Endothelial cell of umbilical vein (primary cell): ENCODE data around the gene TRPC4AP. TPM values are rescaled to one million over a fixed set of nuclear protein-coding genes. Genes with fewer than 3 reads are reported as not detected.

Experiments
- BruUV-seq: library from RNA; stranded (reverse); fragments of 400-500 nt; replicated peaks from 2 replicates; lab custom pipeline; 2021; lab: Mats Ljungman, UMichigan
- CTCF ChIA-PET: fragments of 300-600, 350-600 bp; sonication (Branson Sonifier 250); formaldehyde crosslinking; loops from one replicate; lab custom pipeline; 2021; ENCODE audit warnings: antibody characterized with exemption, inconsistent platforms; lab: Charles Lee
- POLR2A ChIA-PET: fragments of 300-600, 350-600 bp; sonication (Branson Sonifier 250); formaldehyde crosslinking; loops from one replicate; lab custom pipeline; 2021; ENCODE audit warnings: antibody characterized with exemption, inconsistent platforms; lab: Charles Lee
- DNase-seq: peaks from one replicate; pipeline ENCODE4 v3.0.0-alpha.2; 2011; ENCODE audit warnings: low read depth, low spot score
- FAIRE-seq: peaks from 2 replicates; lab custom pipeline; 2011; peaks lifted over from hg19 to GRCh38; lab: Jason Lieb, UNC
- H2AFZ ChIP-seq: 2 replicates; pipeline ENCODE4 v1.6.0; 2012; ENCODE audit warnings: low read depth, low read length, control low read depth, inconsistent platforms
- H3K27ac ChIP-seq: 2 replicates; pipeline ENCODE4 v1.5.1; 2011; ENCODE audit warnings: low read depth, mild to moderate bottlenecking, control low read depth, low read length, moderate library complexity; ENCODE audit not compliant: insufficient read depth
- H3K27me3 ChIP-seq, 2 experiments: 2 replicates each; pipeline versions ENCODE4 v1.6.0 to v1.6.1; 2011; ENCODE audit warnings: low read length in 2 of 2, mixed read lengths in 1 of 2; ENCODE audit not compliant: control insufficient read depth in 2 of 2, insufficient read depth in 2 of 2
- H3K36me3 ChIP-seq, 2 experiments: 2 replicates in 1 of 2; 3 replicates in 1 of 2; pipeline ENCODE4 v1.5.1; 2011; ENCODE audit warnings: low read length in 2 of 2, mild to moderate bottlenecking in 1 of 2, moderate library complexity in 1 of 2; ENCODE audit not compliant: control insufficient read depth in 2 of 2, insufficient read depth in 2 of 2; ENCODE audit errors: extremely low read depth in 1 of 2
- H3K4me1 ChIP-seq: 3 replicates; pipeline ENCODE4 v1.5.1; 2011; ENCODE audit warnings: mild to moderate bottlenecking, low read length; ENCODE audit not compliant: control insufficient read depth, insufficient read depth; ENCODE audit errors: extremely low read depth
- H3K4me2 ChIP-seq: 2 replicates; pipeline ENCODE4 v1.6.1; 2011; ENCODE audit warnings: low read length, control low read depth, mixed read lengths; ENCODE audit not compliant: insufficient read depth
- H3K4me3 ChIP-seq, 3 experiments: fragments of 200-600 bp in 1 of 3; sonication (generic), shearing (Covaris generic) in 1 of 3; replicated peaks in 1 of 3; 2 replicates each; pipeline ENCODE4 v1.5.1; 2011 to 2016; ENCODE audit warnings: control low read depth in 3 of 3, low read length in 3 of 3, mild to moderate bottlenecking in 2 of 3, inconsistent platforms in 1 of 3, low read depth in 1 of 3, moderate library complexity in 1 of 3; ENCODE audit not compliant: insufficient read depth in 1 of 3
- H3K79me2 ChIP-seq: 2 replicates; pipeline ENCODE4 v1.6.0; 2012; ENCODE audit warnings: low read length, inconsistent platforms; ENCODE audit not compliant: control insufficient read depth, insufficient read depth
- H3K9ac ChIP-seq: replicated peaks from 2 replicates; pipeline ENCODE3; 2011; ENCODE audit warnings: low read length, control low read depth; ENCODE audit not compliant: insufficient read depth; ENCODE audit errors: extremely low read depth
- H3K9me1 ChIP-seq: replicated peaks from 3 replicates; pipeline ENCODE4 v1.6.0; 2011; ENCODE audit warnings: mild to moderate bottlenecking, low read length; ENCODE audit not compliant: control insufficient read depth, insufficient read depth; ENCODE audit errors: extremely low read depth
- H3K9me3 ChIP-seq: replicated peaks from 2 replicates; pipeline ENCODE4 v1.5.1; 2012; ENCODE audit warnings: low read length, inconsistent platforms; ENCODE audit not compliant: control insufficient read depth, insufficient read depth
- H4K20me1 ChIP-seq: replicated peaks from 2 replicates; pipeline ENCODE3; 2011; ENCODE audit warnings: mild to moderate bottlenecking, low read length; ENCODE audit not compliant: control insufficient read depth, insufficient read depth; ENCODE audit errors: extremely low read depth
- CTCF ChIP-seq, 2 donors: IDR thresholded peaks; 1 replicate in 1 of 2; 2 replicates in 1 of 2; pipeline ENCODE4 v1.5.1; 2011; ENCODE audit warnings: low read length in 2 of 2, mild to moderate bottlenecking in 2 of 2, moderate library complexity in 2 of 2, control low read depth in 1 of 2, inconsistent platforms in 1 of 2, low read depth in 1 of 2; ENCODE audit not compliant: insufficient read depth in 1 of 2; ENCODE audit errors: extremely low read depth in 1 of 2
- EZH2 ChIP-seq: IDR thresholded peaks from 2 replicates; pipeline ENCODE4 v1.6.1; 2012; ENCODE audit warnings: borderline replicate concordance, low read depth, mild to moderate bottlenecking, moderate library complexity, low read length, inconsistent platforms; ENCODE audit not compliant: severe bottlenecking
- FOS ChIP-seq: IDR thresholded peaks from 2 replicates; pipeline ENCODE4 v1.6.1; 2011; ENCODE audit warnings: mild to moderate bottlenecking, low read length, moderate library complexity, borderline replicate concordance; ENCODE audit not compliant: insufficient read depth
- GATA2 ChIP-seq: IDR thresholded peaks from 2 replicates; pipeline ENCODE4 v1.7.0; 2011; ENCODE audit warnings: low read depth, mild to moderate bottlenecking, moderate library complexity, mixed read lengths, low read length; ENCODE audit not compliant: insufficient read length, insufficient read depth
- JUN ChIP-seq: IDR thresholded peaks from 2 replicates; pipeline ENCODE4 v1.6.1; 2011; ENCODE audit warnings: borderline replicate concordance, low read depth; ENCODE audit not compliant: insufficient read length, insufficient read depth
- MAX ChIP-seq: IDR thresholded peaks from 2 replicates; pipeline ENCODE4 v1.6.1; 2011; ENCODE audit not compliant: insufficient read depth, insufficient read length
- MYC ChIP-seq: IDR thresholded peaks from one replicate; pipeline ENCODE4 v1.6.1; 2011; ENCODE audit warnings: mild to moderate bottlenecking, low read depth, low read length
- POLR2A ChIP-seq: IDR thresholded peaks from 2 replicates; pipeline ENCODE4 v1.6.1; 2012; ENCODE audit warnings: low read depth, mild to moderate bottlenecking, control low read depth, low read length
- POLR2AphosphoS5 ChIP-seq: IDR thresholded peaks from 2 replicates; pipeline ENCODE4 v1.6.1; 2012; ENCODE audit warnings: low read depth, mild to moderate bottlenecking, control low read depth, low read length, moderate library complexity; ENCODE audit not compliant: insufficient read depth
- dilution Hi-C: fragments of 300-500 bp; cut with MboI; formaldehyde crosslinking; loops from one replicate; pipeline ENCODE4 v1.15.0; 2019; ENCODE audit warnings: low sequenced_read_pairs; ENCODE audit not compliant: extremely low pct_ligation_motif_present
- intact Hi-C: fragments of 100-400 bp; cut with micrococcal nuclease; formaldehyde crosslinking; loops from one replicate; pipeline ENCODE4 v1.10.0; 2022
- polyA plus RNA-seq, 4 experiments: library from polyadenylated mRNA; depleted of rRNA in 3 of 4; stranded (reverse) in 3 of 4; unstranded in 1 of 4; fragments of >200 nt; gene quantifications; 2 replicates each; pipeline versions ENCODE4 v1.2.1 to v1.2.3, GENCODE V29; 2011 to 2012; ENCODE audit warnings: missing spikeins in 1 of 4
- total RNA-seq: library from RNA; stranded (reverse); gene quantifications from 2 replicates; pipeline ENCODE4 v1.2.3, GENCODE V29; 2021

The TRPC4AP gene
- total and polyA plus RNA-seq, 2 donors (not counting 3 experiments of a cell fraction or from before 2014, with no cell fraction given) = 89.0 to 103 TPM

- no TSS peak for BruUV-seq
- no peak for FAIRE-seq
Measured at GRCh38 chr20:34989670-34990069, 102.9 kb downstream of the TRPC4AP start.

More at GRCh38 chr20:34989670-34990069, 102.9 kb downstream of the TRPC4AP start:
- no peak overlapping the region for H3K4me2 ChIP-seq
- CTCF ChIA-PET = interaction anchor here (1.2 to 5.7 kb wide), 2 partner anchors 19 to 115 kb away, joined by 3 to 71 read pairs; partner anchors contain the start of genes ACSS2 and GGT7
- TF ChIP-seq POLR2A (no peak), JUN (no peak), GATA2 (no peak), POLR2AphosphoS5 (no peak), EZH2 (no peak), MAX (no peak), FOS (no peak), CTCF (IDR thresholded peaks at IDR 0.05; ENCODE audit: extremely low read depth in 1 of 2, insufficient read depth in 1 of 2, low read depth in 1 of 2, low read length in 2 of 2) (no peak), MYC (no peak)
- no peak overlapping the region for H3K4me3 ChIP-seq
- H3K27ac ChIP-seq = no peak overlapping the region
- dilution Hi-C loops = no loop called here
- POLR2A ChIA-PET = no interaction called here
- H3K27me3 ChIP-seq = no peaks in the 10 kb centered on the region
- H2AFZ ChIP-seq = no peak overlapping the region
- no peaks in the 10 kb centered on the region for H3K9me3 ChIP-seq
- H4K20me1 ChIP-seq = no peaks in the 10 kb centered on the region
- H3K4me1 ChIP-seq = no peaks in the 10 kb centered on the region
- no peaks in the 10 kb centered on the region for H3K79me2 ChIP-seq
- no peaks in the 10 kb centered on the region for H3K9me1 ChIP-seq
- no peak overlapping the region for H3K9ac ChIP-seq
- H3K36me3 ChIP-seq = peaks cover 0 to 1% of the 10 kb centered on the region in 2 experiments
- no peak for DNase-seq
- intact Hi-C loops = no loop called here
